CD4-positive, CD25-positive, alpha-beta regulatory T cell (primary cell): ENCODE data around the gene NOTCH3. TPM values are rescaled to one million over a fixed set of nuclear protein-coding genes. Genes with fewer than 3 reads are reported as not detected.

Source experiments
- polyA plus RNA-seq, 4 donors: library from polyadenylated mRNA; unstranded; fragments of 300-500 nt; fragmentation: Illumina TruSeq; gene quantifications; one replicate each; pipeline ENCODE4 v1.2.3, GENCODE V29; 2021
- total RNA-seq: library from RNA; stranded (reverse); gene quantifications from one replicate; pipeline ENCODE4 v1.2.3, GENCODE V29; 2022

Gene NOTCH3
- total and polyA plus RNA-seq, 5 donors from 2014 or later, result not detected

Other genes starting within 250 kb of the NOTCH3 start
- gene SLC1A6, start 221.1 kb downstream of the NOTCH3 start, total RNA-seq, result 0.59 TPM
- not detected for gene SLC1A6, start 221.1 kb downstream of the NOTCH3 start, polyA plus RNA-seq
- not detected for gene CASP14, start 151.5 kb downstream of the NOTCH3 start, total RNA-seq
- gene CASP14, start 151.5 kb downstream of the NOTCH3 start, polyA plus RNA-seq, result not detected
- gene OR1I1, start 118.8 kb downstream of the NOTCH3 start, total RNA-seq, result not detected
- gene OR1I1, start 118.8 kb downstream of the NOTCH3 start, polyA plus RNA-seq, result not detected
- gene SYDE1, start 93.6 kb downstream of the NOTCH3 start, total RNA-seq, result not detected
- not detected for gene SYDE1, start 93.6 kb downstream of the NOTCH3 start, polyA plus RNA-seq
- 0.22 TPM for gene EPHX3, start 31.5 kb upstream of the NOTCH3 start, total RNA-seq
- not detected for gene EPHX3, start 31.5 kb upstream of the NOTCH3 start, polyA plus RNA-seq
- gene BRD4, start 131.5 kb upstream of the NOTCH3 start, total RNA-seq, result 168 TPM
- 10 to 100 TPM in 1 of 4 donors, 1 to 10 TPM in 3; 6.6 to 12.4 (median 9.3) TPM for gene BRD4, start 131.5 kb upstream of the NOTCH3 start, polyA plus RNA-seq
- gene AKAP8, start 178.8 kb upstream of the NOTCH3 start, total RNA-seq, result 79.1 TPM
- 10 to 100 TPM; 11.3 to 15.6 (median 13.6) TPM for gene AKAP8, start 178.8 kb upstream of the NOTCH3 start, polyA plus RNA-seq
- 142 TPM for gene AKAP8L, start 218.0 kb upstream of the NOTCH3 start, total RNA-seq
- gene AKAP8L, start 218.0 kb upstream of the NOTCH3 start, polyA plus RNA-seq, result 10 to 100 TPM; 30.0 to 41.3 (median 35.9) TPM
- 17.6 TPM for gene WIZ, start 249.0 kb upstream of the NOTCH3 start, total RNA-seq
- 1 to 10 TPM in 2 of 4 donors, under 1 TPM in 2; 0.25 to 1.5 (median 0.71) TPM for gene WIZ, start 249.0 kb upstream of the NOTCH3 start, polyA plus RNA-seq